Stimulated activated CD8-positive, alpha-beta memory T cell treated with anti-CD3 and anti-CD28 coated beads, Interleukin-12 subunit alpha, Interleukin-12 subunit beta, amount 100 ng/mL, for 1 hour (primary cell): ENCODE measurements around the gene SYTL5.
"Not testable (repeated sequence)": the region's sequence is repeated elsewhere in the genome, so short reads cannot be mapped to it uniquely, and the experiment has no call there.

Experiments
- DNase-seq: peaks from one replicate; pipeline ENCODE4 v3.0.0-alpha.2; 2020; ENCODE audit warnings: low read depth

SYTL5 gene

DNA sequence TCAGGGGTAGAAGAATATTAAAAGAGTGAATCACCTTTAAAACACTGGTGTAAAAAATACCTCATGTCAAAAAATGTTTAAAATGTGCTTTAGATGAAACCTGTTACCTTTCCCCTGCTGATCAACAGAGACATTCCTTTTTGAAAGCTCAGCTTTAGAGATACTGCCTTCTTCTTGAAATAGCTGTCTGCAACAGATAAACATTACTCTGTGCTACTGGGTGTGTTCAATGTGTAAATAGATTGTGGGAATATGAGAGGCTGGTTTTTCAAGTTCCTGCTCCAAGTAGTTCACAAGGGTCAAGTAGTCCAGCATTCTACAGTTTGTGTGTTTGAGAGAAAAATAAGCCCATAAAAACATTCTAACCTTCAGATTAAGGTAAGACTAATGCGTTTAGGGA, at the start of gene SYTL5:
SYTL5 (plus strand) TSS at position 263 of the 400 bp plus-strand sequence. CDS start 27,337 bp downstream, outside the sequence.
- no peak for DNase-seq

DNA sequence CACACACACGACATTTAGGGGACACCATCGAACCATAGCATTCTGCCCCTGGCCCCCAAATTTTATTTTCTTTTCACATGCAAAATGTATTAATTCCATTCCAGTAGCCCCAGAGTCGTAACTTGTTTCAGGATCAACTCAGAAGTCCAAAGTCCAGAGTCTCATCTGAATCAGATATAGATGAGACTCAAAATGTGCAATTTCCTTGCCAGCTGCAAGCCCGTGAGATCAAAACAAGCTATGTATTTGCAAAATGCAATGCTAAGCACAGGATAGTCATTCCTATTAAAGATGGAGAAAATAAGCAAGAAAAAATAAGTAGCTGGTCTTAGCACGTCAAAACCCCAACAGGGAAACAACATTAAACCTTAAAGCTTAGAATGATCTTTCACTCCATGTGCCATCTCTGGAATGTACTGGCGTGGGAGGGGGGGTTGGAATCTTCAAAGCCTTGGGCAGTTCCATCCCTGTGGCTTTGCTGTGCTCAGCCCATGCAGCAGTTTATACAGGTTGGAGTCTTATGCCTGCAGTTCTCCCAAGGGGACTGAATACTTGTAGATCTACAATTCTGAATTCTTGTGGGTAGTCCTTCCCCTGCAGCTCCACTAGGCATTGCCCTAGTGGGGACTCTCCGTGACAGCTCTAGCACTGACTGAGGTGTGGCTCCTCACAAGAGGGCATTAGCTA, 47.7 kb upstream of the SYTL5 start:
- DNase-seq: no peak

DNA sequence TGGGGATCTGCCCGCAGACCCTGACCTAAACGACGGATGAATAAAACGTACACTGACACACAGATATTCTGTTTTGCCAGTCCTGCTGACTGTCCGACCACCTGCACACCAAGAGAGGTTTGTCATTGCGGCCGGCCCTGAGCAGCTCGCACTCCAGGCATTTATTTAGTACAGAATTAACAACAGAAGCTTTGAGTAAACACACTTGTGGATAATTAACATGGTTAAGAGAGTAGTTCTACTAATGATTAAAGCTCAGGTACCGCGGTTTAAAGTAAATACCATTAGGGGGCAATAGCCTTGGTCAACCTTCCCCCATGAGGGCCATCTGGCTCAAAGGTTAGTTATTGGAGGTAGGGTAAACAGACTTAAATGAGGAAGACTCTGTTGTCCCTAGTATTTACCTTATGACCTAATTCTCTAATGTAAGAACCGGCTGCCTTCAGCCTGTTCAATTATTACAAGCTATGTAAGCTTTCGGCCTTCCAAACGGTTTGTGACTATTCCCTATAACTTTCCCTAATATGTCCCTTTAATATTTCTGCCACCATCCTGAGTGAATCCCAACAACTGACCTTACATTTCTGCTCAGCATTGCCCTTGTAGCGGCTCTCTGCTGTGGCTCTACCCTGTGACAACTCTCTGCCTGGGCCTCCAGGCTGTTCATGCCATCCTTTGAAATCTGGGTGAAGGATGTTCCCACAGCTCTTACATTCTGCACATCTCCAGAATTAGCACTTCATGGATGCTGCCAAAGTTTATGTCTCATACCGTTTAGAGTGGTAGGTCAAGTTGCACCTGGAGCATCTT, 46.9 kb upstream of the SYTL5 start:
- DNase-seq: no peak

DNA sequence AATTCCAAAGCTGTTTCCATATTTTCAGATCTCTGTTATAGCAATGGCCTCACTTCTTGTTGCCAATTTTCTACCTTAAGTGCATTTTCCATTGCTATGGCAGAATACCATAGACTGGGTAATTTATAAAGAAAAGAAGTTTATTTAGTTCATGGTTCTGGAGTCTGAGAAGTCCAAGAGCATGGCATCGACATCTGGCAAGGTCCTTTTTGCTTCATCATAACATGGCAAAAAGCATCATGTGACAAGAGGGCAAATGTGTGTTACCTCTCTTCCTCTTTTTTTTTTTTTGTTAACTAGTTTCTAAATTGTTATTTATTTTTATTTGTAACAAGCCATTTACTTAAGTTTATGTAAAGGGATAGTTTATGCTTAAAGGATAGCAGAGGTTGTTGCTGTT, 45.2 kb upstream of the SYTL5 start:
- no peak for DNase-seq

DNA sequence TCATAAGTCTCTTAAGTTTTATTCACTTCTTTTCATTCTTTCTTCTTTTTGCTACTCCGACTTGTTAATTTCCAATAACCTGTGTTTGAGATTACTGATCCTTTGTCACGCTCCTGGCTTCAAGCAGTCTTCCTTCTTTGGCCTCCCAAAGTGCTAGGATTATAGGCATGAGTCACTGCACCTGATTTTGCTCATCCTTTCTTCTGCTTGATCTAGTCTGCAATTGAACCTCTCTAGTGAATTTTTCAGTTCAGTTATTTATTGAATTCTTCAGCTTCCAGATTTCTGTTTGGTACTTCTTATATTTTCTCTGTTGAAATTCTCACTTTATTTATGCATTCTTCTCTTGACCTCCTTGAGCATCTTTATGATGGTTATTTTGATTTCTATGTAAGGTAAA, 38.6 kb upstream of the SYTL5 start:
- no peak for DNase-seq

DNA sequence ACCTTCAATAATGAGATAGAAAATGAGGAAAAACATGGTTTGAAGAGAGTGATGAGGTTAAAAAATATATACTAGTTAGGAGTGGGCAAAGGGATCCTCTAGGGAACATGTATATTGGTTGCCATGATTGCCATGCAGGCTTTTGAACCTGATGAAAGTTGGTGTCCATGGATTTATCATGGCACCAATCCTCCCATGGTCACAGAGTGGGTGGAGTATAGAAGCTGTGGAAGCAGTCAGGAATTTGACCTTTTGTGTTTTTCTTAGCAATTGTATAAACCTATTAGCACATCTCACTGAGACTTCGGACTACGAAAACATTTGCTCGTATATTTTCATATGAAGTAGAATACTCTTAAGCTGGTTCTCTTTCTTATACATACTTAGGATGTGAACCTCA, 30.9 kb upstream of the SYTL5 start:
- DNase-seq: no peak

DNA sequence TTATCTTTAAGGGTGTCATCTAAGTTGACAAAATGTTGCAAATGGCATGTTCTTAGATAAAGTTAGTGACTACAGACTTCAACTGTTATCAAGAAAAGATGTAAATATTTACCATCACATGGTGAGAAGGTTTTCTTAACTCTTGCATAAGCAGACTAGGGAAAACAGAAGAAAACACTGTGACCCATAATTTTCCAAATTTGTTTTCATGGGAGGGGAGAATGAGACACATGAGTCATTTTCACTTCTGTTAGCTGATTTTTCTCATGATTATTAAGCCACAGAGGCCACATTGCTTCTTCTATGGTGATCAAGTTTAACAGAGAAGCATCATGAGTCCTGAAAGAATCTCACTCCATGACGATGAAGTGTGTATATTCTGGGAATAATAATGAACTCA, 30.2 kb upstream of the SYTL5 start:
- no peak for DNase-seq

DNA sequence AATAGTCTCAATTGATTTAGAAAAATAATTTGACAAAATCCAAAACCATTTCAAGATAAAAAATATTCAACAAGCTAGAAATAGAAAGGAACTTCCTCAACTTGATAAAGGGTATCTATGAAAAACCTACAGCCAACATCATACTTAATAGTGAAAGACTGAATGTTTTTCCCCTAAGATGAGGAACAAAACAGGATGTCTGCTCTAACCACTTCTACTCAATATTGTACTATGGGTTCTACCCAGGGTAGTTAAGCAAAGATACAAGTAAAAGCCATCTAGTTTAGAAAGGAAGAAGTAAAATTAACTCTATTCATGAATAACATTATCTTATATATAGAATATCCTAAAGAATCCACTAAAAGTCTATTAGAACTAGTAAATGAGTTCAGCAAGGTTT, 21.5 kb upstream of the SYTL5 start:
- DNase-seq: no peak

DNA sequence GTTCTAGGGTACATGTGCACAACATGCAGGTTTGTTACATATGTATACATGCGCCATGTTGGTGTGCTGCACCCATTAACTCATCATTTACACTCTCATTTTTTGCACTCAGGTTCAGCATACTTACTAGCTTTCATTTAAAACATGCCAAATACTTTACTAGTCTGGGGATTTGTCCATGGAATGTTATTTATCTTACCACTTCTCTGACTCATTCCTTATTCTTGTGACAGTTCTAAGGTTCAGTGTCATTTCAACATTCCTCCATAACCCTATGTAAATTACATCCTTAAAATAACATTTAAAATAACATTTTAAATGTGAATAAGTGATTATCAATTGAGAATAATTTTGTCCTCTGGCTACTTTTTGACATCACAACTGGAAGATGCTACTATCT, 19.5 kb upstream of the SYTL5 start:
- no peak for DNase-seq

DNA sequence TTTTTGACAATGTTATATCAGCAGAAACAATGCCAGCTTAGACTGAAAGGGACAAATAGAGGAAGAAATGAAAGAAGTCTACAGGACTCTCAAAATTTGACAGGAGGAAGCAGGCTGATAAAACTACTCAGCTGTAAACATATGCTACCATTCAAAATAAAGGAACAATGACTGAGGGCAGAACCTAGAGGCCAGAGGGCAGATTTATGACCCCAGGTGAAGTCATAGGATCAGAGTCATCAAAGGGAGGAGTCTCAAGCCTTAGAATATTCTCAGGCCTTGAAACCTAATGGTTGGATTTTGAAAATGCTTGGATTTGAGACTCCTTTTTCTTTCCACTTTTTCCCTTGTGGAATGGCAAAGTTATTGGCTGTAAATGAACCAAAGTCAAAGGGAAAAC, 17.0 kb upstream of the SYTL5 start:
- no peak for DNase-seq

DNA sequence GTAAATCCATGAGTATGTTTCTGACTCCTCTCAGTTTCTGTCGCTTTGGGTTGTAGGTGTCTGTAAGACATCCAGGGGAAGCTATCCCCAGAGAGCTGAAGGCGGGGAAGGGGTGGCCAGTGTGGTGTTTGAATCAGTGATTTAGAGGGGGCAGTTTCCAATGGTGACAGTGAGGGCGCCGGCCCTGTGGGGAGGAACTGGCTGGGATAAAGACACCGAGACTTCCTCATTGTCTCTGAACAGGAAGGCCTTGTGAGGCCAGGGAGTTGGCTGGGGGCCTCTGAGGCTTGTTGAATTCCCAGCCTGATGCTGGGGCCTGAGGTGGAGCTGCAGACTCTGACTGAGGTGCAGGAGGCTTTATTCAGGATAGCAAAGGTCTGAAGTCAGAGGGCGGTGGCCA, 15.1 kb upstream of the SYTL5 start:
- not testable (repeated sequence) for DNase-seq

DNA sequence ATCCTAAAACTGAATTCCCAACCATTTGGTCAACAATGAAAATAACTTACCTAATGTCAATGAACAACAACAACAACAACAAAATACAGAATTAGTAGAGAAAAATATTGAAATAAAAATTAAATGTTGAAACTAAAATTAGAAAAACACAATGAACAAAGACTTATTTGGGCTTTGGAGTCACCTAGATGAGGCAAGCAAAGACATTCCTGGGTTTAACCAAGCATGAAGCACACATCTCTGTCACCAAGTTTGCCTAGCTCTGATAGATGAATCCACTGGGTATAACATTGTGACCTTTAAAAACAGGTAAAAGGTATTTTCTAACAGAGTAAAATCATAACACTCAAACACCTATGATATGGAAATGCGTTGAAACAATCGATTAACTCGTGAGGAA, 13.2 kb upstream of the SYTL5 start:
- no peak for DNase-seq

DNA sequence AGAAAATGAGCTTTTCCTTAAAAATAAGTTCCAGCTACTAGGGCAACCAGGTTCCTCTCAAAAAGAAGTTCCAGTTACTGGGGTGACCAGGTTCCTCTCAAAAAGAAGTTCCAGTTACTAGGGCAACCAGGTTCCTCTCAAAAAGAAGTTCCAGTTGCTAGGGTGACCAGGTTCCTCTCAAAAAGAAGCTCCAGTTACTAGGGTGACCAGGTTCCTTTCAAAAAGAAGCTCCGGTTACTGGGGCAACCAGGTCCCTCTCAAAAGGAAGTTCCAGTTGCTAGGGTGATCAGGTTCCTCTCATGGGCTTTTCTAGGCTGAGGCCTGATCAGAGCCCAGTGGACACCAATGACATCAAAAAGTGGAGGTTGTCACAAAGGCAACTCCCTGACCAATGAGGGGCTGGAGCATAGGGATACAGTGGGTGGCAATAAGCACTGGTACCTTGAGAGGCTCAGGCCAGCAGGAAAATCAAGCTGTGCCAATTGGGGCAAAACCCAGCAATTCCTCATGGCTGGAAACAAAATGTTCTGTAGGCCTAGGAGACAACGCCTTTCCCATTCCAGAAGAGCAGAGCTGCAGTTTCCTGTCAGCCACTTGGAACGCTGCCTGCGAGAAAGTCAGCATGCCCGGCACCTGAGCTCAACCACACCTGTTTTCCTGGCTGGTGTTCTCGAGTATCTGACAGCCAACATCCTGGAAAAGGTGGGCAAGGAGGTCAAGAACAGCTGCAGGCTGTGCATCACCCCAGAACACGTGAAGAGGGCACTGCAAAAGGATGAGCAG, 12.3 kb upstream of the SYTL5 start:
- DNase-seq: no peak

DNA sequence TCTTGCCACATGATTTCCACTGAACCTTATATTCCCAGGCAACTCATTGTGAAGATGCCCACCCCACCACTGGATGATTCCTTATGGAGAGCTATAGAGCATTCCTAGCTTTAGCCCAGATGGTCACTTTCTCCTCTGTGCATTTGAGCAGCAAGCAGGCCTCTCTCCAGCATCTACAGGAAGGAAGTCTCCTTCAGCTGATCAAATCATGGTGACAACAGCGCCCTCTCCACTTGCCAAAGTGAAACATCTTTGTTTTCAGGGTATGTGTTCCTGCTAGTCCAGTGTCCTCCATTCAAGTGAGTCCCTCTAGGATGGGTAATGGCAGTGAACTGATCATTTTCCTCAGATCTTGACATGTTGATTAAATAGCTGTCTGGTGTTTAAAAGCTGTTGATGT, 10.9 kb upstream of the SYTL5 start:
- no peak for DNase-seq

DNA sequence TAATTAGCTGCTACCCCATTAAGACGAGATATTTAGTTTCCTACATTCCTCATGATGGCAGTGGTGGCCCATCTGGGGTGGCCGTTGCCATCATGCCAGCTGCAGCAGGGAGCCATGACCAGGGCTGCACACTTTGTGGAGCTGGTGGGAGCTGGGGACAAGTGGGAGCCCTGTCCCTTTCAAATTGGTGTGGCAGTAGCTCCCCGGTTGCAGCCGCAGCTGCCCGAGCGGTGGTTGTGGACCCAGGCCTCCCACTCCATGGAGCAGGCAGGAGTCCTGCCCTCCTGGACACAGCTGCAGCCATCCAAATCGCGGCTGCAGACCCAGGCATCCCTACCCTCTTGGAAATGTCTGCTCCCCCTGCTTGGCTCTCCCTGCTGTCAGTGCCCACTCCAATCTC, 9.3 kb upstream of the SYTL5 start:
- no peak for DNase-seq

DNA sequence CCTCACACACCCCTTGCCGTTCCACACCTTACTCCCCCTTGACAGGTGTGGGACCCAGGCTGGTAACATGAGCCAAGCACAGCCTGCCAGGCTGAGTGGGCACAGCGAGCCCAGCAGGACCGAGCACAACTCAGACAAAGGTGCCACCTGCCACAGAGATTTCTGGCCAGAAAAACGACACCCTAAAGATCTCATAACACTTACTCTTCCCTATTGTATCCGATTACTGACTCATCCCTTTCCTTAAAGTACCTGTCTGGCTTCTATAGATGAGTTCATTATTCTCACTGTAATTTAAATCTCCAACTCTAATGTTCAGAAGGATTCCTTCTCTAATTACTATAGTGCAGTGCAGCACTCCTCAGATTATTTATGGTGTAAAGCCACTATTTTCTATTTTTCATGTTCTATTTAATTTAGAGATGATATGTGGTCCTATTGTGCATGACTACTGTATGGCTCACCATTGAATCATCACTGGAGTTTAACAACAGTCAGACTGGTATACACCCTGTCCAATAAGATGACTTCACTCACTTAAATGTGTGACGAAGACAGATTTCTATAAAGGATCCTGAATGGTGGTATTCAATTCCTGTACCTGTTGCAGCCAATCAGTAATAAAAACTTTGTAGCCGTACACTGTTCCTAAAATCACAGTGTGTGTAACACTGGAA, 7.6 kb upstream of the SYTL5 start:
- no peak for DNase-seq

DNA sequence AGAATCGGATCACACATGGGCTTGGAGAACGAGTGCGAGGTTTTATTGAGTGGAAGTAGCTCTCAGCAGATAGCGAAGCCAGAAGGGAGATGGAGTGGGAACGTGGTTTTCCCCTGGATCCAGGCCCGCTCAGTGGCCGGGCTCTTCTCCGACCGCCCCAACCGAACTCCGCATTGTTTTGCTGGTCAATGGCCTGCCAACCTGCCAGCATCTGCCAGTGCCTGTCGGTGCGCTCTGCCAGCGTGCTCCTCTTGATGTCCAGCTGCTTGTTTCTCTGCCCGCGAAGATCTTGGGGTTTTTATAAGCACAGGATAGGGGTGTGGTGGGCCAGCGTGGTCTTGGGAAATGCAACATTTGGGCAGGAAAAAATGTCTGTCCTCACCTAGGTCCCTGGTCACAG, 5.6 kb upstream of the SYTL5 start:
- no peak for DNase-seq

DNA sequence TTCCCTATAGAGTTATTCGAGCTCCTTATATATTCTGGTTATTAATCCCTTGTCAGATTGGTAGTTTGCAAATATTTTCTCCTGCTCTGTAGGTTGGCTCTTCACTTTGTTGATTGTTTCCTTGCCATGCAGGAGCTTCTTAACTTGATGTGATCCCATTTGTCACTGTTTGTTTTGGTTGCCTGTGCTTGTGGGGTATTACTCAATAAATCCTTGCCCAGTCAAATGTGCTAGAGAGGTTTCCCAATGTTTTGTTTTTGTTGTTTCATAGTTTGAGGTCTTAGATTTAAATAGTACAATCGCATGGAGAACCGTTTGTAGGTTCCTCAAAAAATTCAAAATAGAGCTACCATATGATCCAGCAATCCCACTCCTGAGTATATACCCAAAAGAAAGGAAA, 2.3 kb upstream of the SYTL5 start:
- DNase-seq: no peak

DNA sequence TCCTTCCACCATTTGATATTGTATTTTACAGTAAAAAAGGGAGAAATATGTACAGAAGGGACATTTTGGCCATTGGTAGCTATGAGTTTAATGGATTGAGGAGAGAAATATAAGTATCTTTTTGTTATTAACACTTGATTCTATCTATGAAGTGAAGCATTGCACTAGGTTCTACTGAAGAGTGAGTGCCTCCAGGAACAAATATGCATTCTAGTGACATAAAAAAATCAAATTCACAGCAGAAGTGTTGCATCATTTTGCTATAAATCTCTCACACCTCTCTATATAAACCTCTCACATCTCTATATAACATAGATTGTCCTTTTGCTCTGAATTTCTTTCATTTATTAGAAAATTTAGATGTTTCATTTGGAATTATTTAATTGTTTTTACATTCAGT, 425 bp downstream of the SYTL5 start:
- DNase-seq: no peak

DNA sequence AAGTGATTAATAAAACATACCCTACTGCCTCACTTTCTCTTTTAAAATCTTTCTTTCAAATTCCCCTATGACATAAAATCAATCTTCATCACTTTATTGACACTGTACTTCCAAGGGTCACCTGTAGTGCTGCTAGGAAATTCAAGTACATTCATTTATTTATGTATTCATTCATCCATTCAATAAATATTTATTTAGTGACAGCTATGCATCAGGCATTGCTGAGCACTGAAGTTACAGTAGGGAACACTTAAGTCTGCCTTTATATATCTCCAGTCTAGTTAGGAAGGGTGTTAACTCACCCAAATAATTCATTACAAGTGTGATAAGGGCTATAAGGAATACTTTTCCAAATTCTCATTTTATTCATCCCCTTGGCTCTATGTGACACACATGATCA, 2.3 kb downstream of the SYTL5 start:
- no peak for DNase-seq

DNA sequence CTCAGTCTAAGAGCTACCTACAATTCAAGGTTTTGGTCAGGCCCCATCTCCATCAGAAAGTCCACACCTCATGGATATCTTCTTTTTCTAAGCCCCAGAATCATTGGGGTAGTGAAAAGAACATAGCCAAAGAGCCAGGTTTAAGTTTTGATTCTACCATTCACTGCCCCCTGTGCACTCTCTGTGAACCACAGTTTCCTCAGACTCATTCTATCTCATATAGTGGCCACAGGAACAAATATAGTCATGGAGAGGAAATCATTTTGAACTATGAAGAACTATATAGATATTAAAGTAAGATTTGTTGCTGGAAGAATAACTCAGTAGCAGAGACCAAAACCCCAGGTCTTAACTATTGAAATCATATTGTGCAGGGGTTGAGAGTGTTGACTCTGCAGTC, 3.3 kb downstream of the SYTL5 start:
- no peak for DNase-seq

DNA sequence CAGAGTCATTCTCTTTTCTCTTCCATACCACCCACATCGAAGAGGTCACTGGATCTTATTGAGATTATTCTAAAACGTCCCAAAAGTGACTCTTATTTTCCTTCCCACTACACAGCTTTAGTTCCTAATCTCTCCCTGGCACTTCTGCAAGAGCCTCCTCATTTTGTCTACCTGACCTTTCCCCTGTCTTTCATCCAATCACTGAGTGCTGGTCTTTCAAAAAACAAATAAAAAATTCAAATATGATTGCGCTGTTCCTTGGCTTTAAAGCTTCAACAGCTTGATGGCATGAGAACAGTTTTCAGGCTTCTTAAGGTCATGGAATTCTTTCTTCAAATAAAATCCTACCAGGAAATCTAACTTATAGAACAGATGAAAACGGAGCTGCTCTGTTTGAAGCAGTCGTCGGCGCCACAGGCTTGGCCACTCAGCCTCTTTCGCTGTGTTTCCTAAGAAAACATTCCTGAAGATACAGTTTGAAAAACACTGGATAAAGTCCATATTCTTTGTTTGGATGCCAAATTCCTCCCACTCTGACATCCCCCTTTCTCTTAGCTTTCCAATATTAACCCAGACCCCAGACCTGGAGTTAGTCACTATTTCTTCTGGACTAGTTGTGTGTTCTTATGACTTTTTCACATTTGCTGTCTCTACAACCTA, 12.5 kb downstream of the SYTL5 start:
- no peak for DNase-seq
